Fibroblast of villous mesenchyme (primary cell): ENCODE data around the gene MPRIP. TPM values are rescaled to one million over a fixed set of nuclear protein-coding genes. Genes with fewer than 3 reads are reported as not detected.

Source experiments
- DNase-seq: peaks from one replicate; pipeline ENCODE4 v3.0.0-alpha.2; 2010; ENCODE audit warnings: low read depth
- H3K4me3 ChIP-seq: 2 replicates; pipeline ENCODE4 v1.5.1; 2011; ENCODE audit warnings: low read depth, mild to moderate bottlenecking, low read length
- CTCF ChIP-seq: IDR thresholded peaks from 2 replicates; pipeline ENCODE4 v1.5.1; 2012; ENCODE audit warnings: low read depth, mild to moderate bottlenecking, low read length; ENCODE audit not compliant: insufficient read depth
- total RNA-seq: library from RNA; depleted of rRNA; stranded (reverse); fragments of >200 nt; gene quantifications from 2 replicates; pipeline ENCODE4 v1.2.3, GENCODE V29; 2012

The MPRIP gene
- total RNA-seq, 1 donor, result 178 TPM

- DNase-seq, result no peak
- no peak overlapping the region for H3K4me3 ChIP-seq
- TF ChIP-seq CTCF, result no peak
Observed at GRCh38 chr17:17114592-17115225, 72.5 kb downstream of the MPRIP start.

GRCh38 chr17:17115620-17116019 lies 73.4 kb downstream of the MPRIP start:
- no peak overlapping the region for H3K4me3 ChIP-seq
- no peak for TF ChIP-seq CTCF
- DNase-seq, result no peak

GRCh38 chr17:17116406-17116805 lies 74.1 kb downstream of the MPRIP start:
- no peak for TF ChIP-seq CTCF
- no peak for DNase-seq
- H3K4me3 ChIP-seq, result no peak overlapping the region

GRCh38 chr17:17117923-17118322 lies 75.7 kb downstream of the MPRIP start:
- H3K4me3 ChIP-seq, result no peak overlapping the region
- DNase-seq, result no peak
- TF ChIP-seq CTCF, result no peak

GRCh38 chr17:17118399-17118798 lies 76.1 kb downstream of the MPRIP start:
- no peak for TF ChIP-seq CTCF
- no peak overlapping the region for H3K4me3 ChIP-seq
- no peak for DNase-seq

- H3K4me3 ChIP-seq, result no peak overlapping the region
- no peak for TF ChIP-seq CTCF
- DNase-seq, result no peak
Observed at GRCh38 chr17:17119106-17119505, 76.8 kb downstream of the MPRIP start.

- TF ChIP-seq CTCF, result no peak
- H3K4me3 ChIP-seq, result no peak overlapping the region
- DNase-seq, result peak; percentile 39
Observed at GRCh38 chr17:17119533-17119932, 77.3 kb downstream of the MPRIP start.
